ENCODE data around the gene PDCD11.

PDCD11 gene

GRCh38 chr10:103427866-103428265 is 31.4 kb downstream of the PDCD11 start:
- Histone ChIP-seq H3K4me3 (ENCODE audit: low read depth, low read length) (no peak overlapping the region), H3K79me2 (no peaks in the 10 kb centered on the region), H3K4me2 (ENCODE audit: low read length) (no peak overlapping the region), H3K4me1 (no peaks in the 10 kb centered on the region), H3K27me3 (ENCODE audit: control insufficient read depth, insufficient read depth, low read length) (no peaks in the 10 kb centered on the region), H2AFZ (no peak overlapping the region), H3K9ac (no peak overlapping the region), H3K36me3 (ENCODE audit: control insufficient read depth, insufficient read depth, low read length) (no peaks in the 10 kb centered on the region), H3K27ac (no peak overlapping the region), H3K9me3 (ENCODE audit: control insufficient read depth, low read length) (no peaks in the 10 kb centered on the region)
- TF ChIP-seq CTCF (IDR thresholded peaks at IDR 0.05): no peak

- Histone ChIP-seq H3K4me3 (ENCODE audit: low read depth, low read length) (no peak overlapping the region), H3K79me2 (no peaks in the 10 kb centered on the region), H3K27ac (no peak overlapping the region), H3K27me3 (ENCODE audit: control insufficient read depth, insufficient read depth, low read length) (no peaks in the 10 kb centered on the region), H3K9ac (no peak overlapping the region), H3K4me1 (no peaks in the 10 kb centered on the region), H3K36me3 (ENCODE audit: control insufficient read depth, insufficient read depth, low read length) (no peaks in the 10 kb centered on the region), H3K9me3 (ENCODE audit: control insufficient read depth, low read length) (no peaks in the 10 kb centered on the region), H2AFZ (no peak overlapping the region), H3K4me2 (ENCODE audit: low read length) (no peak overlapping the region)
- no peak for TF ChIP-seq CTCF (IDR thresholded peaks at IDR 0.05)
Measured at GRCh38 chr10:103428989-103429643, 32.7 kb downstream of the PDCD11 start.

GRCh38 chr10:103429647-103430046 is 33.2 kb downstream of the PDCD11 start:
- Histone ChIP-seq H3K4me2 (ENCODE audit: low read length) (no peak overlapping the region), H3K9ac (no peak overlapping the region), H3K27ac (no peak overlapping the region), H3K27me3 (ENCODE audit: control insufficient read depth, insufficient read depth, low read length) (no peaks in the 10 kb centered on the region), H3K4me3 (ENCODE audit: low read depth, low read length) (no peak overlapping the region), H3K79me2 (no peaks in the 10 kb centered on the region), H2AFZ (no peak overlapping the region), H3K4me1 (no peaks in the 10 kb centered on the region), H3K36me3 (ENCODE audit: control insufficient read depth, insufficient read depth, low read length) (no peaks in the 10 kb centered on the region), H3K9me3 (ENCODE audit: control insufficient read depth, low read length) (no peaks in the 10 kb centered on the region)
- TF ChIP-seq CTCF (IDR thresholded peaks at IDR 0.05): no peak

GRCh38 chr10:103431902-103432301 is 35.5 kb downstream of the PDCD11 start:
- no peaks in the 10 kb centered on the region for H3K4me1 ChIP-seq
- H3K9ac ChIP-seq: no peak overlapping the region
- H3K9me3 ChIP-seq (ENCODE audit: control insufficient read depth, low read length): no peaks in the 10 kb centered on the region
- H3K79me2 ChIP-seq: no peaks in the 10 kb centered on the region
- TF ChIP-seq CTCF (IDR thresholded peaks at IDR 0.05): no peak
- no peak overlapping the region for H3K4me2 ChIP-seq (ENCODE audit: low read length)
- H3K4me3 ChIP-seq (ENCODE audit: low read depth, low read length): no peak overlapping the region
- H2AFZ ChIP-seq: no peak overlapping the region
- H3K36me3 ChIP-seq (ENCODE audit: control insufficient read depth, insufficient read depth, low read length): no peaks in the 10 kb centered on the region
- no peaks in the 10 kb centered on the region for H3K27me3 ChIP-seq (ENCODE audit: control insufficient read depth, insufficient read depth, low read length)
- H3K27ac ChIP-seq: no peak overlapping the region

GRCh38 chr10:103433858-103434257 is 37.4 kb downstream of the PDCD11 start:
- no peak overlapping the region for H3K4me2 ChIP-seq (ENCODE audit: low read length)
- no peaks in the 10 kb centered on the region for H3K4me1 ChIP-seq
- TF ChIP-seq CTCF (IDR thresholded peaks at IDR 0.05): no peak
- H3K9me3 ChIP-seq (ENCODE audit: control insufficient read depth, low read length): no peaks in the 10 kb centered on the region
- no peak overlapping the region for H3K27ac ChIP-seq
- no peaks in the 10 kb centered on the region for H3K27me3 ChIP-seq (ENCODE audit: control insufficient read depth, insufficient read depth, low read length)
- no peak overlapping the region for H3K9ac ChIP-seq
- H3K79me2 ChIP-seq: no peaks in the 10 kb centered on the region
- H2AFZ ChIP-seq: no peak overlapping the region
- H3K4me3 ChIP-seq (ENCODE audit: low read depth, low read length): no peak overlapping the region
- H3K36me3 ChIP-seq (ENCODE audit: control insufficient read depth, insufficient read depth, low read length): no peaks in the 10 kb centered on the region

Data from parathyroid adenoma (tissue), 2 donors.